HG02885 (cell line): ENCODE measurements around the gene GPLD1.
A peak's percentile ranks its signal among the peaks of the same experiment; 100 is the strongest.
"Not testable (repeated sequence)": the region's sequence is repeated elsewhere in the genome, so short reads cannot be mapped to it uniquely, and the experiment has no call there.

Experiments
- ATAC-seq: cut with Tn5 transposase; IDR thresholded peaks from one replicate; pipeline ENCODE4 v1.9.1; 2021; ENCODE audit warnings: mild to moderate bottlenecking; ENCODE audit not compliant: unreplicated experiment, poor library complexity

The GPLD1 gene

GRCh38 chr6:24489470-24489869, at the start of gene GPLD1:
TSS of gene GPLD1 (minus strand) at chr6:24489578. CDS start at chr6:24489511, 67 bp downstream.
- ATAC-seq, result no peak

- ATAC-seq, result no peak
Measured at GRCh38 chr6:24537771-24538385, 48.5 kb upstream of the GPLD1 start.

GRCh38 chr6:24537082-24537699, 47.8 kb upstream of the GPLD1 start:
- ATAC-seq, result no peak

- ATAC-seq, result no peak
Measured at GRCh38 chr6:24536466-24536865, 47.1 kb upstream of the GPLD1 start.

GRCh38 chr6:24535210-24535609, 45.8 kb upstream of the GPLD1 start:
- ATAC-seq, result no peak

GRCh38 chr6:24534329-24534728, 45.0 kb upstream of the GPLD1 start:
- ATAC-seq, result no peak

- ATAC-seq, result no peak
Measured at GRCh38 chr6:24529985-24530384, 40.6 kb upstream of the GPLD1 start.

GRCh38 chr6:24524805-24525204, 35.4 kb upstream of the GPLD1 start:
- no peak for ATAC-seq

- ATAC-seq, result no peak
Measured at GRCh38 chr6:24524329-24524728, 35.0 kb upstream of the GPLD1 start.

GRCh38 chr6:24522228-24523176, 33.1 kb upstream of the GPLD1 start:
- ATAC-seq, result peak; percentile 56

- ATAC-seq, result peak; percentile 51
Measured at GRCh38 chr6:24520929-24521546, 31.7 kb upstream of the GPLD1 start.

GRCh38 chr6:24517659-24518543, 28.5 kb upstream of the GPLD1 start:
- ATAC-seq, result peak; percentile 81

- peak; percentile 52 for ATAC-seq
Measured at GRCh38 chr6:24513602-24514001, 24.2 kb upstream of the GPLD1 start.

- ATAC-seq, result not testable (repeated sequence)
Measured at GRCh38 chr6:24511976-24512375, 22.6 kb upstream of the GPLD1 start.

GRCh38 chr6:24506814-24507520, 17.6 kb upstream of the GPLD1 start:
- ATAC-seq, result no peak

- ATAC-seq, result no peak
Measured at GRCh38 chr6:24504649-24505586, 15.5 kb upstream of the GPLD1 start.

GRCh38 chr6:24504287-24504648, 14.9 kb upstream of the GPLD1 start:
- no peak for ATAC-seq

- no peak for ATAC-seq
Measured at GRCh38 chr6:24501914-24502313, 12.5 kb upstream of the GPLD1 start.
